Fibroblast of peridontal ligament (primary cell): ENCODE results near the gene RTN4RL1.
A peak's percentile ranks its signal among the peaks of the same experiment; 100 is the strongest.

Source experiments
- DNase-seq: peaks from one replicate; pipeline ENCODE4 v3.0.0-alpha.2; 2010; ENCODE audit errors: extremely low read depth

Gene RTN4RL1

GRCh38 chr17:1948517-1948825 lies 76.7 kb downstream of the RTN4RL1 start:
- DNase-seq: no peak

- no peak for DNase-seq
These were observed 77.2 kb downstream of the RTN4RL1 start for GRCh38 chr17:1947743-1948516.

- no peak for DNase-seq
These were observed 77.8 kb downstream of the RTN4RL1 start for GRCh38 chr17:1947229-1947742.

- no peak for DNase-seq
These were observed 78.9 kb downstream of the RTN4RL1 start for GRCh38 chr17:1946021-1946932.

- DNase-seq: no peak
These were observed 79.5 kb downstream of the RTN4RL1 start for GRCh38 chr17:1945621-1946020.

- DNase-seq: no peak
These were observed 81.7 kb downstream of the RTN4RL1 start for GRCh38 chr17:1943436-1943831.

GRCh38 chr17:1942666-1943435 lies 82.3 kb downstream of the RTN4RL1 start:
- DNase-seq: no peak

- DNase-seq: no peak
These were observed 83.1 kb downstream of the RTN4RL1 start for GRCh38 chr17:1942066-1942365.

GRCh38 chr17:1941272-1942065 lies 83.7 kb downstream of the RTN4RL1 start:
- no peak for DNase-seq

- no peak for DNase-seq
These were observed 84.3 kb downstream of the RTN4RL1 start for GRCh38 chr17:1940810-1941185.

- DNase-seq: no peak
These were observed 84.9 kb downstream of the RTN4RL1 start for GRCh38 chr17:1939981-1940809.

DNA sequence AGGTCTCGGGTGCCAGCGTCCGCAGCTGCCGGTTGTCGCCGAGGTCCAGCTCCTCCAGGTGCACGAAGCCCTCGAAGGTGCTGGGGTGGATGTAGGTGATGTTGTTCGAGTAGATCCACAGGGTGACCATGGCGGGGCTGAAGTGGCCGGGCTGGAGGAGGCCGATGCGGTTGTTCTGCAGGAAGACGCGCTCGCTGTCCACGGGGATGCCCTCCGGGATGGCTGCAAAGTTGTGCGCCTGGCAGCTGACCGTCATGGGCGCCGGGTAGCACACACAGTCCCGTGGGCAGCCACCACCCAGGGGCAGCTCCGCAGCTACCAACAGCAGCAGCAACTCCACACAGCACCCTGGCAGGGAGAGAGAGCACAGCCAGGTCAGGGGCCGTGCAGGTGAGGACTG lies 87.7 kb downstream of the RTN4RL1 start:
- no peak for DNase-seq

DNA sequence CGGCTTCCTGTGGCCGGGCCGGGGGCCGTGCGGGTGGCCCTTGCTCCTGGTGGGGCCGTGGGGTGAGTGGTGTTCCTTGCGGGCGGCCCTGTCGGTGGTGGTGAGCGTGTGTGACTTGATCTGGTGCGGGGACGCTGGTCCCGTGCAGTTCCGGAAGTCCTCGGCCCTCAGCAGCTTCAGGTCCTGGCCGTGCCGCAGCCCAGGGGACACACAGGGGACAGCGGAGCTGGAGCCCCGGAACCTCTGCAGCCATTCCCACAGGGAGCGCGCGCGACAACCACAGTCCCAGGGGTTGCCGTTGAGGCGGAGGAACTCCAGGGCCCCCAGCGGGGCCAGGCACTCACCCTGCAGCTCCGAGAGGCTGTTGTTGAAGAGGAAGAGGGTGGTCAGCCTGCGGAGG lies 88.4 kb downstream of the RTN4RL1 start:
- DNase-seq: no peak

DNA sequence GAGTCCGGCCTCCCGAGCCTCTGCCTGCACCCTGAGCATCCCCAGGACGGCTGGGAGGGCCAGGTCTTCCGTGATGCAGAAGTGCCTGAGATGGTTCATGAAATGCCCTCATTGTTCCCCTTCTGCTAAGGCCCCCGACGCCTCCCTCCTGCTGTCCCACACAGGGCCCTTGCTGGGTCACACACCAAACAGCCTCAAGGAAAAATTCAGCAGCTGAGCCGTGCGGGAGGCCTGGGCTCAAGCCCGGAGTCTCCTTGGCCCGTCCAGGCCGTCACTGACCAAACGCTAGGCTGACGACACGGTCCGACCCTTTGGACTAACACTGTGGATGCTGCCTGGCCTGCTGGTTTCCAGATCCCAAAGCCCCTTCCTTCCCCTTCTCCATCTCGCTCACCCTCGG lies 90.2 kb downstream of the RTN4RL1 start:
- DNase-seq: no peak

DNA sequence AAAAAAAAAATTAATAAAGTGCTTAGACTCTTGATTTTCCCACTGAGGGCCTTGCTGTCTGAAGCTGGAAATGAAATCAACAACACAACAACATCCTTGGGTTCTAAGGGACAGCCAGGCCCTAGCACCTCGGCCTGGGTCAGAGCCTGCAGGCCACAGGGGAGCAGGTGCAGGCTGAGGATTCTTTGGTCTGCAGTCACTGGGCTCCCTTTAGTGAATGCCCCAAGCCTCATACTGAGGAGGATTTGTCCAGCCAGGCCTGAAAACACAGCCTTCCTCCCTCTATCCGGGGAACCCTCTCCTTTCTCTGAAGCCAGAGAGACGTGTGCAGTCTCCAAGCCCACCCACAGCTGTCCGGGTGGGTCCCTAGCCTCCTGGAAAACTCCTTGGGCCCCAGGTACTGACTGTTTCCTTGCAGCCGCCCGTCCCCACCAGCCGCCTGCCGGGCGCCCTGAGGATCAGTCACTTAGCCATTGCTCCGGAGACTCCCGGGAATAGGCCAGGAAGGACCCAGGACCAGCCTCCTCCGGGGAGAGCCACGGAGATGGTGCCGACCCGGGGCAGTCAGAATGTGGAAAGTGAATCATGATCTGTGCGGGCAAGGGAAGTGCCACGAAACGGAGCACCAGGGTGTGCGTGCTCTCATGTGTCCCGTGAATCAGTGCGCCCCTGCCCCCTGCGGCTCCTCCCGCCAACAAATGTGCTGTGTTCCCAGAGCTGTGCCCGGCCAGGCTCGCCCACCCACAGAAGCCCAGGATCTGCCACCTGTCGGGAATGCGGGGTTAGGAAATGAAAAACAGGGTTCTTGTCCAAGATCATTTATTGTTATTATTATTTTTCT lies 91.0 kb downstream of the RTN4RL1 start:
- DNase-seq: no peak

DNA sequence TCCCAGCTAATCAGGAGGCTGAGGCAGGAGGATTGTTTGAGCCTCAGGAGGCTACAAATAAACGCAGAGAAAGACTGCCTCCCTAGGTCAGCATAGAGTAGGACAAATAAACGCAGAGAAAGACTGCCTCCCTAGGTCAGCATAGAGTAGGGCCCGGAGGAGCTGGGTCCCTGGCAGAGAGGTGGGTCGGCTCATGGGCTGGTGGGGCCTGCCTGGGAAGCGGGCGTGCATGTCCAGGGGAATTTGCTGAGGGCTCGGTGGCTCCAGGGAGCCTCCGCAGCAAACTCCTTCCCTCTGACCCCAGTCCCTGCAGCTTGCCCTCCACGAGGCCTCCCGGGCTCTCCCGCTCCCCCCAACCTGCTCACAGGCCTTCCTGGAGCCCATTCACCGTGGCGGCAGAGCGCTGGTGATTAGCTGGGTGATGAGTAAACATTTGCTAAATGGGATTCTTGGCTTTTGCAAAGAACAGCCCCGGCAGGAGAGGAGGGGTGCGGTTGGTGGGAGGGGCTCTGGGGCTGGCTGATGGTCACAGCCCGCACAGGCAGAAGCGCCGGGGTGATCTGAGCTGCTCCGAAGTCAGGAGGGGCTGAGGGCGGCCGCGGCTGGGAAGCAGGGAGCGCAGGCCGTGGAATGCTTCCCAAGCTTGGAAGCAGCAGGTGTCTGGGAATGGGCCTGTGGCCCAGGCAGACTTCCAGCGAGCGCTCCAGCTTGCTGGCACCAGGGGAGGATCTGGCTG lies 93.1 kb downstream of the RTN4RL1 start:
- peak; percentile 3 for DNase-seq

GRCh38 chr17:1930337-1930645 lies 94.8 kb downstream of the RTN4RL1 start:
- DNase-seq: no peak

DNA sequence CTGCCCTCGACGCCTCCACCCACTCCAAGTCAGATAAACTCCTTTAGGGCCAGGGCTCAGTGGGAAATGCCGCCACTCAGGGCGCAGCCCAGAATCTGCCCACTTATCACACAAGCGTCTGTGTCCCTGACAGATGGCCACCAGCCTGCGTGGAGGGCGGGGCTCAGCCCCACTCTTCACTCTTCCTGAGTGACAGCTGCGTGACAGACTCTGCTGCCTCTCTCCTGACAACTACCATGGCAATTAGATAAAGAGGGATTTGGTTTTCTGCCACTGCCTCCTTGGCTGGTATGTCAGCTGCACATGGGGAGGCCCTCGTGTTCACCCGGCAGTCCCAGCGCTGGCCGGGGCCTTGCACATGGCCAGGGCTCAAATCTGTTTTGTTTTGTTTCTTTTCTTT lies 96.2 kb downstream of the RTN4RL1 start:
- DNase-seq: no peak

DNA sequence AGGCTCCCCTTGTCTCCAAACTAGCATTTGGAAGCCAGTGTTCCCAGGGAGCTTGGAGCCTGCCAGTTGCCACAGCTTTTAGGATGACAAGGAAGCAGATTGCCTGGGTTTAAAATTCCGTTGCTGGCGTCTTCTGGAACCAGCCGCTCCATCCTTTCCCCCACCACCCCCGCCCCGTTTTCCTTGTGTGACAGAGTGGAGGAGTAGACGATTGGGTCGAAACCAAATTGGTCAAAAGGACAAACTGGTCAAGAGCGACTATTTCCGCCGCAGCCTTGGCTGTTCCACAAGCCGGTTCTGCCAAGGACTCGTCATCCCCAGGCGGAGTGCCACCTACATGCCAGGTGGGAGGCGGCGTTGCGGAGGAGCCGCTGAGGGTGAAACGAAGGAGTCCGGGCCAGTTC lies 104.2 kb downstream of the RTN4RL1 start:
- DNase-seq: no peak
